Omental fat pad (tissue), 4 donors: Measurements from ENCODE around the gene NOC2L. TPM values are rescaled to one million over a fixed set of nuclear protein-coding genes. Genes with fewer than 3 reads are reported as not detected.

Source experiments
- ATAC-seq: fragments of 150-250 bp; one replicate; pipeline ENCODE4 v1.9.1; 2016; ENCODE audit warnings: mild to moderate bottlenecking, moderate library complexity; ENCODE audit not compliant: low FRiP score
- DNase-seq: peaks from one replicate; pipeline ENCODE4 v3.0.0-alpha.2; 2019; ENCODE audit warnings: low spot score
- CTCF ChIP-seq, 3 donors: fragments of 450-650 bp; IDR thresholded peaks; one replicate each; pipeline ENCODE4 v1.5.1; 2016 to 2017; ENCODE audit warnings: antibody characterized with exemption in 3 of 3, mild to moderate bottlenecking in 3 of 3, moderate library complexity in 2 of 3
- total RNA-seq, 4 donors: library from RNA; depleted of rRNA; stranded (reverse); fragments of >200 nt; gene quantifications; one replicate each; pipeline ENCODE4 v1.1.0, GENCODE V29; 2016

The NOC2L gene
- total RNA-seq, 4 donors from 2014 or later, result 29.2 to 63.5 (median 31.3) TPM

GRCh38 chr1:923991-924655 is 34.9 kb downstream of the NOC2L start:
- DNase-seq, result no peak
- no peak for TF ChIP-seq CTCF (IDR thresholded peaks at IDR 0.05)
- no peak for ATAC-seq

GRCh38 chr1:923131-923990 is 35.7 kb downstream of the NOC2L start, which contains the start of gene SAMD11:
Gene SAMD11 (plus strand): TSS chr1:923923. CDS start chr1:924432, 509 bp downstream.
- DNase-seq (peak; percentile 51), ATAC-seq (peak; percentile 56)
- no peak for TF ChIP-seq CTCF (IDR thresholded peaks at IDR 0.05)

DNA sequence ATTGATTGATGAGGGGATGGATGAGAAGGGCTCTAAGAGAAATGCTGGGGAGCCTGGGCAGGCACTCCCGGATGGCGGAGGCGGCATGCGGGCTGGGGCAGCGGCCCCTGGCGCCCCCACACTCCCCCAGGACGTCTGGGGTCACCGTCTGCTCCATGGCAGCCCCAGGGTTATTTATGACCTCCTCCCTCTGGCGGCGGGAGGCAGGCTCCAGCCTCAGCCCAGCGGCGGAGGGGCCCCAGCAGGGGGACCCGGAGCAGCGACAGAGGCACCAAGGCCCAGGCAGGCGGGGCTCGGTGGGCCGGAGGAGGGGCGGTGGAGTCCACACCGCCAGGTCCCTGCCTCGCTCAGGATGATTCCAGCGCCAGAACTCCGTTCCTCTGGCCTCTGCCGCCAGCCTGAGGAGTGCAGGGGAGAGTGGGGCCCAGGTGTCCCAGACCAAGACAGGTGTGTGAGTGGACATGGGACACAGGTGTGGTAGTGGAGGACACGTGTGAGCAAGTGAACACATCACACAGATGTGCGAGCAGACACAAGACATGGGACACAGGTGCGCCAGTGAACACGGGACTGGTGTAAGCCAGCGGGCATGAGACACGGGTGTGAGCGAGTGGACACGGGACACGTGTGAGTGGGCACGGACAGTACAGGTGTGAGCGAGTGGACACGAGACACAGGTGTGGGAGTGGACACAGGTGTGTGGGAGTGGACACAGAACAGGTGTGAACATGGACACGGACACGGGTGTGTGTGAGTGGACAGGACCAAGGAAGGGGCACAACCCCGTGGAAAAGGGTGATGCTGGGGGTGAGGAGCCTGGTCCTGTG is 37.8 kb downstream of the NOC2L start:
- no peak for DNase-seq
- ATAC-seq, result no peak
- TF ChIP-seq CTCF (IDR thresholded peaks at IDR 0.05), result no peak

- ATAC-seq, result no peak
- no peak for TF ChIP-seq CTCF (IDR thresholded peaks at IDR 0.05)
- DNase-seq, result no peak
Observed at GRCh38 chr1:920521-920920, 38.5 kb downstream of the NOC2L start.

- DNase-seq (no peak), ATAC-seq (no peak)
- TF ChIP-seq CTCF (IDR thresholded peaks at IDR 0.05), result no peak
Observed at GRCh38 chr1:920010-920409, 39.0 kb downstream of the NOC2L start.

- no peak for TF ChIP-seq CTCF (IDR thresholded peaks at IDR 0.05)
- ATAC-seq (no peak), DNase-seq (no peak)
Observed at GRCh38 chr1:919271-919872, 39.7 kb downstream of the NOC2L start.
